Lung (tissue), 12 donors: ENCODE measurements around the gene TMCC1. TPM values are rescaled to one million over a fixed set of nuclear protein-coding genes. Genes with fewer than 3 reads are reported as not detected.
A peak's percentile ranks its signal among the peaks of the same experiment; 100 is the strongest.

Source experiments
- ATAC-seq: fragments of 200-7000 bp; cut with Tn5 transposase; one replicate; pipeline ENCODE4 v1.9.1; 2020; ENCODE audit warnings: moderate number of reproducible peaks; ENCODE audit not compliant: insufficient read depth, low FRiP score
- DNase-seq, 3 donors: peaks; one replicate each; pipeline ENCODE4 v3.0.0-alpha.2; 2013 to 2017
- H3K27ac ChIP-seq, 2 donors: one replicate each; pipeline ENCODE4 v1.5.1; 2013; ENCODE audit warnings: mild to moderate bottlenecking in 2 of 2, moderate library complexity in 2 of 2, control low read depth in 1 of 2, inconsistent platforms in 1 of 2, low read depth in 1 of 2, low read length in 1 of 2
- H3K27me3 ChIP-seq, 3 donors: one replicate each; pipeline ENCODE4 v1.5.1; 2013; ENCODE audit warnings: low read length in 2 of 3; ENCODE audit not compliant: control insufficient read depth in 3 of 3, insufficient read depth in 3 of 3
- H3K36me3 ChIP-seq, 4 donors: one replicate each; pipeline ENCODE4 v1.5.1; 2013; ENCODE audit warnings: low read length in 4 of 4, mild to moderate bottlenecking in 1 of 4, moderate library complexity in 1 of 4; ENCODE audit not compliant: control insufficient read depth in 4 of 4, insufficient read depth in 4 of 4
- H3K4me1 ChIP-seq, 5 donors: one replicate each; pipeline ENCODE4 v1.5.1; 2013; ENCODE audit warnings: low read length in 5 of 5, mild to moderate bottlenecking in 2 of 5, moderate library complexity in 1 of 5; ENCODE audit not compliant: control insufficient read depth in 5 of 5, insufficient read depth in 5 of 5
- H3K4me3 ChIP-seq: one replicate; pipeline ENCODE4 v1.5.1; 2013; ENCODE audit warnings: mild to moderate bottlenecking, control low read depth, moderate library complexity
- H3K9ac ChIP-seq, 2 donors: one replicate each; pipeline ENCODE4 v1.5.1; 2013; ENCODE audit warnings: low read length in 2 of 2, control low read depth in 1 of 2; ENCODE audit not compliant: insufficient read depth in 1 of 2
- H3K9me3 ChIP-seq, 4 donors: one replicate each; pipeline ENCODE4 v1.5.1; 2013; ENCODE audit warnings: low read length in 3 of 4, mild to moderate bottlenecking in 1 of 4, moderate library complexity in 1 of 4; ENCODE audit not compliant: control insufficient read depth in 4 of 4, insufficient read depth in 3 of 4
- CTCF ChIP-seq: IDR thresholded peaks from 2 replicates; pipeline ENCODE4 v1.5.1; 2012; ENCODE audit warnings: mild to moderate bottlenecking; ENCODE audit errors: control extremely low read depth, extremely low read depth
- WGBS, 2 donors: extraction: QIAGEN DNeasy Blood & Tissue Kit; methylation state at CpG; one replicate each; pipeline ENCODE4 v1.1.7; 2013; 5-methylcytosine and 5-hydroxymethylcytosine counted together
- polyA plus RNA-seq, 2 donors: library from polyadenylated mRNA; stranded (reverse); fragments of 200-250 nt; gene quantifications; one replicate each; pipeline ENCODE4 v1.2.1, GENCODE V29; 2013
- total RNA-seq, 2 donors: library from RNA; depleted of rRNA in 1 of 2; stranded (reverse); fragments of >200 nt in 1 of 2; gene quantifications; one replicate each; pipeline ENCODE4 v1.2.1, GENCODE V29; 2014 to 2021
- donor health status: control.
- donor health status: control.
- donor health status: Bipolar disorder and iron deficiency.
- donor health status: healthy.
- donor health status: DM: yes; HTN: yes; CAD: no.

The TMCC1 gene
- total and polyA plus RNA-seq, 4 donors = 8.7 to 39.4 (median 22.8) TPM

GRCh38 chr3:129897026-129897425, 3.5 kb upstream of the TMCC1 start:
- Histone ChIP-seq H3K27me3 (no peaks in the 10 kb centered on the region), H3K4me3 (no peak overlapping the region), H3K9ac (no peak overlapping the region), H3K27ac (no peak overlapping the region), H3K36me3 (no peaks in the 10 kb centered on the region), H3K4me1 (peaks cover 0 to 12% (median 2%) of the 10 kb centered on the region in 5 donors), H3K9me3 (no peaks in the 10 kb centered on the region)
- DNase-seq (no peak), ATAC-seq (no peak)
- WGBS, 2 donors = 85 to 91% methylated on average over 3 of the region's 3 CpGs
- TF ChIP-seq CTCF = no peak

GRCh38 chr3:129892857-129893580, 492 bp downstream of the TMCC1 start:
- H3K4me3 ChIP-seq = peak overlapping the region; percentile 92
- peak overlapping the region; percentile 95 to 97 for H3K9ac ChIP-seq
- H3K36me3 ChIP-seq = peaks cover 0 to 9% (median 2%) of the 10 kb centered on the region in 4 donors
- no peaks in the 10 kb centered on the region for H3K27me3 ChIP-seq
- H3K9me3 ChIP-seq = no peaks in the 10 kb centered on the region
- TF ChIP-seq CTCF = no peak
- peak overlapping the region; percentile 97 to 98 for H3K27ac ChIP-seq
- 0 to 1% methylated on average over 28 to 62 of the region's 62 CpGs for WGBS, 2 donors
- DNase-seq = peak in 2 of 3 donors; percentile 70 to 76
- ATAC-seq = peak; percentile 84
- H3K4me1 ChIP-seq = peaks cover 0 to 22% (median 11%) of the 10 kb centered on the region in 5 donors

GRCh38 chr3:129892486-129892856, 1.0 kb downstream of the TMCC1 start:
- no peaks in the 10 kb centered on the region for H3K9me3 ChIP-seq
- DNase-seq = peak in 1 of 3 donors; percentile 11
- ATAC-seq = no peak
- WGBS, 2 donors = 11 to 29% methylated on average over 13 of the region's 13 CpGs
- peak overlapping the region; percentile 97 to 98 for H3K27ac ChIP-seq
- H3K9ac ChIP-seq = peak overlapping the region; percentile 95 to 97
- H3K27me3 ChIP-seq = no peaks in the 10 kb centered on the region
- peak overlapping the region; percentile 92 for H3K4me3 ChIP-seq
- TF ChIP-seq CTCF = no peak
- H3K4me1 ChIP-seq = peaks cover 0 to 22% (median 11%) of the 10 kb centered on the region in 5 donors
- H3K36me3 ChIP-seq = peaks cover 0 to 9% (median 2%) of the 10 kb centered on the region in 4 donors

GRCh38 chr3:129890891-129891290, 2.6 kb downstream of the TMCC1 start:
- WGBS, 2 donors = 66 to 83% methylated on average over 2 of the region's 2 CpGs

More at GRCh38 chr3:129890891-129891290, 2.6 kb downstream of the TMCC1 start:
- no peak for TF ChIP-seq CTCF
- Histone ChIP-seq H3K4me3 (no peak overlapping the region), H3K36me3 (peaks cover 0 to 9% (median 2%) of the 10 kb centered on the region in 4 donors), H3K9ac (no peak overlapping the region), H3K4me1 (peaks cover 0 to 22% (median 11%) of the 10 kb centered on the region in 5 donors), H3K27ac (peak overlapping the region in 1 of 2 donors; percentile 22), H3K9me3 (no peaks in the 10 kb centered on the region), H3K27me3 (no peaks in the 10 kb centered on the region)
- ATAC-seq (no peak), DNase-seq (no peak)
